GM12875 (cell line): ENCODE measurements around the gene IL1B.

ENCODE experiments used
- H3K4me3 ChIP-seq: one replicate; pipeline ENCODE4 v1.5.1; 2011; ENCODE audit warnings: low read depth, low read length, control low read depth
- TF ChIP-seq, protein P1 (sequence below): IDR thresholded peaks from 2 replicates; pipeline ENCODE4 v1.5.1; 2011; ENCODE audit warnings: low read depth, mild to moderate bottlenecking, control low read depth, inconsistent platforms, low read length, moderate library complexity, borderline replicate concordance; ENCODE audit not compliant: insufficient read depth

Gene IL1B

GRCh38 chr2:112831946-112832840 lies 4.4 kb downstream of the IL1B start:
- TF ChIP-seq, protein P1, sequence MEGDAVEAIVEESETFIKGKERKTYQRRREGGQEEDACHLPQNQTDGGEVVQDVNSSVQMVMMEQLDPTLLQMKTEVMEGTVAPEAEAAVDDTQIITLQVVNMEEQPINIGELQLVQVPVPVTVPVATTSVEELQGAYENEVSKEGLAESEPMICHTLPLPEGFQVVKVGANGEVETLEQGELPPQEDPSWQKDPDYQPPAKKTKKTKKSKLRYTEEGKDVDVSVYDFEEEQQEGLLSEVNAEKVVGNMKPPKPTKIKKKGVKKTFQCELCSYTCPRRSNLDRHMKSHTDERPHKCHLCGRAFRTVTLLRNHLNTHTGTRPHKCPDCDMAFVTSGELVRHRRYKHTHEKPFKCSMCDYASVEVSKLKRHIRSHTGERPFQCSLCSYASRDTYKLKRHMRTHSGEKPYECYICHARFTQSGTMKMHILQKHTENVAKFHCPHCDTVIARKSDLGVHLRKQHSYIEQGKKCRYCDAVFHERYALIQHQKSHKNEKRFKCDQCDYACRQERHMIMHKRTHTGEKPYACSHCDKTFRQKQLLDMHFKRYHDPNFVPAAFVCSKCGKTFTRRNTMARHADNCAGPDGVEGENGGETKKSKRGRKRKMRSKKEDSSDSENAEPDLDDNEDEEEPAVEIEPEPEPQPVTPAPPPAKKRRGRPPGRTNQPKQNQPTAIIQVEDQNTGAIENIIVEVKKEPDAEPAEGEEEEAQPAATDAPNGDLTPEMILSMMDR: no peak
- H3K4me3 ChIP-seq: no peak overlapping the region

DNA sequence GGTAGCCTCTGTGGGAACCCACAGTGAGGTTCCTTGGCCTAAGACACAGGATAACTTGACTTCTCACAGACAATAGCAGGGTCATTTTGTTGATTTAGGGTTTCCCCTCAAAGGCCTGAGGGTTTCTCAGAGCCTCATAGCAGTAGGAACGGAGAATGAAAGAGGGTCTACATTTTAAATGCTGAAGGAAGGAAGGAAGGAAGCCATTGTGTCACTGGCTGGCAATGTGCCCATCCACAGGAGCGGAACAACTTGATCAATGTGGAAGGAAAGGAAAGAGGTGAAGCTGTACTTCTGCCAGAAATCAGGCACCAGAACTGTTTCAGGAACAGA lies 5.1 kb downstream of the IL1B start:
- TF ChIP-seq, protein P1: no peak

GRCh38 chr2:112830682-112831512 lies 5.7 kb downstream of the IL1B start:
- no peak overlapping the region for H3K4me3 ChIP-seq
- TF ChIP-seq, protein P1: no peak

More for the DNA sequence above, 5.1 kb downstream of the IL1B start:
- no peak overlapping the region for H3K4me3 ChIP-seq

DNA sequence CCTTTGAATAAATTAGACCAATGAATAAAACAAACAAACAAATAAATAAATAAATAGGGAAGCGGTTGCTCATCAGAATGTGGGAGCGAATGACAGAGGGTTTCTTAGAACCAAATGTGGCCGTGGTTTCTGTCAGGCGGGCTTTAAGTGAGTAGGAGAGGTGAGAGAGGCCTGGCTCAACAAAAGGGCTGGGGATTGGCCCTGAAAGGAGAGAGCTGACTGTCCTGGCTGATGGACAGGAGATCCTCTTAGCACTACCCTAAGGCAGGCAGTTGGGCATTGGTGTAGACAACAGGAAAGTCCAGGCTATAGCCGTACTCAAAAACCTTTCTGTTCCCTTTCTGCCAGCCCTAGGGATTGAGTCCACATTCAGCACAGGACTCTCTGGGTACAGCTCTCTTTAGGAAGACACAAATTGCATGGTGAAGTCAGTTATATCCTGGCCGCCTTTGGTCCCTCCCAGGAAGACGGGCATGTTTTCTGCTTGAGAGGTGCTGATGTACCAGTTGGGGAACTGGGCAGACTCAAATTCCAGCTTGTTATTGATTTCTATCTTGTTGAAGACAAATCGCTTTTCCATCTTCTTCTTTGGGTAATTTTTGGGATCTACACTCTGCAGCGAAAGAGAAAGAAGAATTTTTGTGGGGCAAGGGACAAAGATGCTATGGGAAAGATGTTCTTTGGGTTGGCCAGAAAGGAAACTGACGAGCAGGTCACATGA lies 6.5 kb downstream of the IL1B start:
- TF ChIP-seq, protein P1: no peak
- H3K4me3 ChIP-seq: no peak overlapping the region

GRCh38 chr2:112829101-112829960 lies 7.2 kb downstream of the IL1B start:
- TF ChIP-seq, protein P1: no peak
- no peak overlapping the region for H3K4me3 ChIP-seq

DNA sequence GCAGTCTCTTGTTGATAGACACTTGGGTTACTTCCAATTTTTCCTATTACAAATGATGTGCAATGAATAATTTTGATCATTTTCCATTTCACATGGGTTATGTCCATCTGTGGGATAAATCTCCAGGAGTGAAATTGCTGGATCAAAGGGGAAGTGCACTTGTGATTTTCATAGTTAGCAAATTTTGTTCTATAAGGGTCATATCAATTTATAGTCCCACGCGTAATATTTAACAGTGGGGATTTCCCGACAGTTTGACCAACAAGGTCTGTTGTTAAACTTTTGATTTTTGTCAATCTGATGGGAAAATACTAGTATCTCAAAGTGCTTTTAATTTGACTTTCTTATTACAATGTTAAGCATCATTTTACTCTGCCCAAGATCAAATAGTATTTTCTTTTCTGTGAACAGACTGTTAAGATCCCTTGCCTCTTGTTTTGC lies 8.3 kb downstream of the IL1B start:
- TF ChIP-seq, protein P1: no peak
- no peak overlapping the region for H3K4me3 ChIP-seq
